Right lobe of liver (tissue), 4 donors: ENCODE measurements around the gene THEMIS.

Experiments used
- CTCF ChIP-seq, 4 donors: fragments of 200-600 bp in 3 of 4; fragments of 450-650 bp in 1 of 4; IDR thresholded peaks; one replicate each; pipeline versions ENCODE4 v1.5.1 to v1.8.0; 2016 to 2022; ENCODE audit warnings: antibody characterized with exemption in 4 of 4, mild to moderate bottlenecking in 2 of 4
- POLR2A ChIP-seq: fragments of 450-650 bp; IDR thresholded peaks from one replicate; pipeline ENCODE4 v1.6.1; 2017; ENCODE audit warnings: antibody characterized with exemption, mild to moderate bottlenecking
- donor health status: DM: no; HTN: no; CAD: no.
- donor health status: DM: no; HTN: no; CAD: no.
- donor health status: DM: no; HTN: yes; CAD: no.

DNA sequence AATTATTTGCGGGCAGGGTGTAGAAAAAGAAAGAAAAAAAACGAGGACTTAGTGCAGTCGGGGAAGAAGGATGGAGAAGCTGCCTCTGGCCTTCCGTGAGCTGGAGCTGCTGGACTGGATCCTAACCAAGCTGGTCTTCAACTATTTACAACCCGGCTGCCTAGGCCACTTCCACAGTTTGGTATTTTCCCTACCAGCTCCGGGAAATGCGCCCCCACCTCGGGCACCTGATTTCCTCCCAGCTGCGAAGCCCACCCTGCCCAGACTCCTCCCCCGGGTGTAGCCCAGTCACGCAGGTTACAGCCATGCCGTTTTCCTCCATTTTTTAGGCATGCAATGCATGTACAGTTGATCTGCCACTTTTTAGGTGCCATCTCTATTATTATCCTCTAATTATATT, 21.2 kb downstream of the THEMIS start:
- TF ChIP-seq CTCF (IDR thresholded peaks at IDR 0.05) = no peak
- no peak for TF ChIP-seq POLR2A
